SHP77 (cell line): Measurements from ENCODE around the gene AGFG1.
"Not testable (repeated sequence)": the region's sequence is repeated elsewhere in the genome, so short reads cannot be mapped to it uniquely, and the experiment has no call there.

Experiments used
- DNase-seq, 2 experiments: peaks; one replicate each; lab custom pipeline; 2025; lab: John Stamatoyannopoulos, UW

Gene AGFG1

DNA sequence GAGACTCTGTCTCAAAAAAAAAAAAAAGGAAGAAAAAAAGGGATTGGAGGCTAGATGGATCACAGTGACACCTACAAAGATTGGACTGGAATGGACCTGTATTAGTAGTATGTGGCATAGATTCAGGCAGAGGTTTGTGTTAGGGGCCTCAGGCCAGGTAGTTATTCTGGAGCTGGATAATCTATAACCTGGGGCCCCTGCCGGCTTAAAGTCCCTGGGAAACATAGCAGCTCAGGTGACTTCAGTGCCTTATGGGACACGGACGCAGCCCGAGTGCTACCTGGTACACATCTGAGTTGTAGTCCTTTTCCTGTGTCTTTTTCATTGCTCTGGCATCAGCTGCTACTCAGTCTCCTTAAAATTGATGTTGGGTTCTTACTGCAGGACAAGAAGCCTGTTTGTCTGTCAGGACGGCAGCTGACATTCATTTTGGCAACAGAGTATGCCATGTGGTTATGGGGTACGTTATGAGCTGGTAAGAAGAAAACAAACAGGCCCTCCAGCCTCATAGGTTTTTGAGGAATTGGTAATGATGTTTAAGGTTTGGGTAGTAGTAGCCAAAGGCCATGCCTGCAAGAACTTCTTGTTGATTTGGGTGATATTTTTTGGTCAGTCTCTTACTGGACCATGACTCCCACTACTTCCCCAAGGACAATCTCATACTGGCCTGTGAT, 27.8 kb downstream of the AGFG1 start:
- no peak for DNase-seq

DNA sequence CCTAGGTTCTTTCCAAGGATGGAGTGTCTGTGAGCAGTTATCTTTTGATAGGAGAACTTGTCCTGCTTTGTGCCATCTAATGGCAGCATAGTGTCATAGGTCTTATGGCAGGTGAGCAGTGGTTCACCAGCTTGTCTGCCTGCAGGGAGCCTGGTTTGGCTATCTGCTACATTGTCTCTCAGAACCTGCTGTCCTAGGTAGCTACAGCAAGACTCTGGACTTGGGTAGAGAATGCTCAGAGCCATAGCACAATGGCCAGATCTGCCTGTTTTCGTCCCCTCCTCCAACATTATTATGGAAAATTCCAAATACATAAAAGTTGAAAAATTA, 28.3 kb downstream of the AGFG1 start:
- DNase-seq = no peak

DNA sequence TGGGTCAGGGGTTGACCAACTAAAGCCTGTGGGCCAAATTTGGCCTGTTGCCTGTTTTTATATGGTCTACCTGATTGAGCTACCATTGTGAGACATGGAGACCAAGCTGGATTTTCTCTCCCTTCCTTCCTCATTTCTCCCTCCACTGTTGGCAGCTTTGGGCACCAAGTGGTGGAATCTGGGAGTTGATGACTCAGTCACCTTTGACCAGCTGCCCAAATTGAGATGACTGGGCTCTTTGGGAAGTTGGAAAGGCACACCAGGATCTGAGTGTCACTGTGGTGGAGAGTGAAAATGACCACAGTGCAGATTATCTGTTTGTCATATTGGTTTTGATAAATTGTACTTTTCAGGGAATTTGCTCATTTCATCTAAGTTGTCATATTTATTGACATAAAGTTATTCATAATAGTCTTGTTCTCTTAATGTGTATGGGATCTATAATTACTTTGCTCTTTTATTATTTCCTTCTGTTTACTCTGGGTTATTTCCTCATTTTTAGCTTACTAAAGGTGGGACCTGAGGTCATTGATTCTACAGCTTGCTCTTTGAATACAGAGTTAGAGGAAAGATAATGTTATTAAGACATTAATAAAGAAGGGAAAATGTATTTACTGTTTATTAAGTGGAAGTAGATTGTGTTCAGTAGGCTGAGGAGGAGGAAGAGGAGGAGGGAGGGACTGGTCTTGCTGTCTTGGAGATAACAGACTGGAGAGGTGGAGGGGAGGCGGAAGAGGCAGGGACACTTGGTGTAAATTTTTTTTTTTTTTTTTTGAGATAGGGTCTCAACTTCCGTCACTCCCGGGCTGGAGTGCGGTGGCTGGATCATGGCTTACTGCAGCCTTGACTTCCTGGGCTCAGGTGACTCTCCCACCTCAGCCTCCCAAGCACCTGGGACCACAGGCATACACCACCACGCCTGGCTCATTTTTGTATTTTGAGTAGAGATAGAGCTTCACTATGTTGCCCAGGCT, 31.8 kb downstream of the AGFG1 start:
- no peak for DNase-seq

DNA sequence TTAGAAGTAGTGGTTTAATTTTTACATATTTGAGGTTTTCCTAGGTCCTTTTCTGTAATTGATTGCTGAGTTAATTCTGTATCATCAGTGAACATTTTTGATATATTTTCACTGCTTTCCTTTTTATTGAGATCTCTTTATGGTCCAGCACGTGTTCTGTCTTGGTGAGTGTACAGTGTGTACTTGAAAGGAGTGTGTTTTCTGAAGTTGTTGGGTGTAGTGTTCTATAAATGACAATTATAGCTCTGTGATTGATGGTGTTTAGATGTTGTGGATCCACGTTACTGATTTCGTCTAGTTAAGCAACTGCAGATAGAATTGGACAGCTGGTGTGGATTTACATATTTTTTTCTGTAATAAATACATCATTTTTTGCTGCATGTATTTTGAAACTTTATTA, 32.7 kb downstream of the AGFG1 start:
- DNase-seq = no peak

DNA sequence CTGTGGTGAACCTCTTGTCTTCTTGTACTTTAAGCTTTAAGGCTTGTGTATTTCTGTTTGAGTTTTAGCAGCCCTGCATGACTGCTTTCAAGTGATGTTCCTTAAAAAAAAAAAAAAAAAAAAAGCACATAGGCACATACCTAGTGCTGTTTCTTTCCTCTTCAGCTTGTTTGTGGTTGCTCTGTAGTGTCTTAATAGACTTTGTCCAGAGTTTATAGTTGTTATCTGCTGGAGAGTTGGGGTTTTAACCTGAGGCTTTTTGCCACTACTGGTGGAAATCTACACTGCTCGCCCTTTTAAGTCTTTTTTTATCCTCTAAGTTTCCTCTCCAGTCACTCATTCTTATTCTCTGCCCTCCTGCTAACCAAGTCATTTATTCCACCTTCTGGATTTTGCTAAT, 34.5 kb downstream of the AGFG1 start:
- no peak for DNase-seq

DNA sequence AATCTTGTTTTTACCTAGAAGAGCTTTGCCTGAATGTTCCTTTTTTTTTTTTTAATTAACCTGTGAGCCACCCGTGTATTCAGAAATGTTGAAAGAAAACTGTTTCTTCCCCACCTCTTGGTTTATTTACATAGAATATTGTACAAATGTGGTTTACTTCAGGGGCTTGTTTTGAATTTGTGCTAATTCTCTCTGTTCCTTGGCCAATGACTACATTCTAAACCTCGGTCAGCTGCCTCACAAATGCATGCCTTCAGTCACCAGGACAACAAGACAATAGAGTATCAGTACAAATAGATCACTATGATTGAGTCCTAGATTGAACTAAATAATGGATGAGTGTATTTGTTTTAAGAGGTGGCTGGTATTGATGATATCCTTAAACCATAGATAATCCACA, 36.0 kb downstream of the AGFG1 start:
- no peak for DNase-seq

DNA sequence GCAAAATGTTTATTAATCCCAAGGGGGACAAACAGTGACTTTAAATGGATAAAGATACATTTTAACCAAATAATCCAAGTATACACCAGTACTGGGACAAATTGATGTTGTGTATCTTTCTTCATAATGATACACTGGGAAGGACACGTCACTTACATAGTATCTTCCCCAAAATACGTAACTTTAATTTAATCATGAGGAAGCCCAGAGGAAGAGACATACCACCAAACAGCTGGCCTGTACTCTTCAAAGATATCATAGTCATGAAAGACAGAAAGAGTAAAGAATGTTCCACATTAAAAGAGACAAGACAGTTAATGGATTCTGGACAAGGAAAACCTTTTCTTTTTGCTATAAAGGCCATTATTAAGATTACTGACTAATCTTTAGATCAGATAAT, 37.1 kb downstream of the AGFG1 start:
- no peak for DNase-seq

DNA sequence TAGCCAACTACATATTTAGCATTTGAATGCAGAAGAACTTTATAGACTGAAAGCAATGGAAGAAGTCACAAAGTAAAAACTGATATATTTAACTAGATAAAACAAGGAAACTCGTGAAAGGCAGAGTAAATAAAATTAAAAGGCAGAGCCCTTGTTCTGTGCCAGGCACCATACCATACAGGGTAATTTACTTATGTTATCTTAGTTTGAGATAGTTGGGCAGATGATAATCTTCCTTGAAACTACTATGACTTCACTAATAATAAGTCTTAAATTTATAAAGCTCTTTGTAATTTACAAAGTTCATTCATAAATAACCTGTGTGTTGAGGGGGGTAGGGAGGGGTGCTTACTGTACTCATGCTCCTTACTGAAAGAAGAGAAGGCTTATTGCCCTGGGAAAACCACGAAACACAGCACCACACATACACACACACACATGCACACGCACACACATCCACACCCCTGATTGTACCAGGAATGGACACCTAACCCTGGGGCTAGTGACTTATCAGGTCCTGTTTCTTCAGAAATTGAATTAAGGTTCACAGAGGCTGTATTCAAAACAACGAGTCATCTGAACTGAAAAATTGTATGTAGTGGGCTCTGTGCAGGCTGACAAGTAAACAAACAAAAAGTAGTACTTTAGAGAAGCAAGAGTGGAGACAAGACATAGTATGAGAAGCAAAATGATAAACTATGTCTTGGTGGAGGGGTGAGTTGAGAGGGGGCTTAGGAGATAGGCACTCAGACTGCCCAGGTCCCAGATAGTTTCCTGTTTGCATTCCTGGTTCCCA, 38.1 kb downstream of the AGFG1 start:
- DNase-seq = no peak

DNA sequence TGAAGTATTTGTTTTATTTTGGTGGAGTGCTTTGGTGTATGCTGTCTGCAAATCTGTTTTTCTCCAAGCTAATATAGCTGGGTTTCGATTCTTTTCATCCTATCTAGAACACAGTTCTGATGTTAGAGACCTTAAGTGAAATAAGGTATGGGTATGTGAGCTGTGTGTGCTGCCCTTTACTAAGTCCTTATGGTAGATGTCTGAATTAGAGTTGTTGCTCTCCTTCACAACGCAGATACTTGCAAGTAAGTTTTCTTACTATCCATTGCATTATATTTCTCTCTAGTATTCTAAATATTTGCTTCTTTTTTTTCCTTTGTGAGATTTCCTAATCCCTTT, 38.6 kb downstream of the AGFG1 start:
- DNase-seq = no peak

DNA sequence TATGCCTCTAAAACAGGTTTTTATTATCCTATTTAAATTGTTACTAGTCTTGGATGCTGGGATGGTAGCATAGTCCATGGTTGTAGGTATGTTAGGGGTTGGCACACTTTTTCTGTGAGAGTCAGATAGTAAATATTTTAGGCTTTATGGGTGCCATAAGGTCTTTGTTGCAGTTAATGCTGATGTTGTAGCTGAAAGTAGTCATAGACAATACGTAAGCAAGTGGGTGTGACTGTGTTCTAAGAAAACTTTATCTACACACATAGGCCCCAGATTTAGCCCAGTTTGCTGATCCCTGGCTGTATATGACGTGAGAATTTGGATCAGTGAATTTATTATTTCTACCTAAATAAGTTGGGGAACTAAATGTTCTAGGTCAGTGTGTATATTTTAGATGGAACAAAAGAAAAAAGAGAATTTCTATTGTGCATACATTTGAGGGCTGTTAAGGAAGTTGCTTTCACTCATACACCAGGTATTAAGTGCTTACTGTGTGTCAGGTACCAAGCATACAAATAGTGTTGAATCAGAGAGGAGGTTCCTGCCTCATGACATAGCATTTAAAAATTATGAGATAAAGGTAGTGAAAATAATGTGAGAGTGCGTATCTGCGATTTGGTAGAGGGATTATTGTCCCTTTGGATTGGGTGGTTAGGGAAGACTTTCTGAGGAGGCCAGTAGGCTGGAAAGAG, 39.4 kb downstream of the AGFG1 start:
- DNase-seq = no peak

DNA sequence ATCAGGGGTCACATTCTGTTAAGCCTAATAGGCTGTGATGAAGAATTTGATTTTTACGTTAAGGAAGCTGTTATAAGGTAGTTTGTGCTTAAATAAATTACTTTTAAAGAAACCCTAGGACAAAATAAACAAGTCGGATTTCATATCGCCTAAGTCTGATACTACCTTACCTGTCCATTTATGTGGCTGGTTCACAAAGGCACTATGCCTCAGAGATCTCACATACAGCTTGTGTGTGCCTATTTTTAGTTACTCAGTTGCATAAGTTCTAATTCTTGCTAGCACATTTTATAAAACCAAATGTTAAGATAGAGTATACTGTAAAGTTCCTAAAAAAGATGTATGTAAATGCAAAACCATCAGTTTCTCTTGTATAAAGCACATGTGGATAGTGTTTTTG, 40.0 kb downstream of the AGFG1 start:
- DNase-seq = no peak

DNA sequence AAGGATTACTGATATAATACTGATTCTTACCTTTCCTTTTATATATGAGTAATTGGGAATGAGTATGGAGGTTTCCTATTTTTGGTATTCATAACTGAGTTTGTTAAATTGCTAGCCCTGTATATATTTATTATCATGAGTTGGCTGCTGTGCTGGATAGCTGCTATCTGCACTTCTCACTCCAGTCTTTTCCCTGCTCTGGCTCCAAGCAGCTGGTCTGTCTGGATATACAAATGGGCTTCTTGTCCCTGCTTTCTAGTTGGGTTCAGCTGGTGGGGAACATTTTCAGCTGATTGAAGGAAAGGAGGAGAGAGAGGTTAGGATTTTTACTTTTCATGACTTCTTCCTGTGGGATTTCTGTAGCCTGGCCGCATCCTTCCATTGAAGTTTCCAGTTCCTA, 41.2 kb downstream of the AGFG1 start:
- DNase-seq = no peak

DNA sequence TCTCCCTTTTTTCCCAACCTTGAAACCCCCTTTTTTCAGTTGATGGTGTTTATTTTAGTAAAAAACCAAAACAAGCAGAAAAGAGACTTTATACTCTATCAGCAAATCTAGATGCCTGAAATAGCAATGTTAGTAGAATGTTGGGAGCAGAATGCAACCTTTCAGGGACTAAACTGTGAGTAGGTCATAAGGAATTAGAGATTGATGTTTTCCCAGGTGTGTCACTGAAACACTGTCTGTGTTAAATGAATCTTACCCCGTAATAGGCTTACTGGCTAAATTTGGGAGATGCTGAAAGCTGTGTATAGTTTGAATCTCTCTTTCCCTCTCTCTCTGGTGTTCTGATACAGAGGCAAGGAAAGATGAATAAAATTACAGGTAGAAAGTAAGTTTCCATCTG, 43.8 kb downstream of the AGFG1 start:
- no peak for DNase-seq

DNA sequence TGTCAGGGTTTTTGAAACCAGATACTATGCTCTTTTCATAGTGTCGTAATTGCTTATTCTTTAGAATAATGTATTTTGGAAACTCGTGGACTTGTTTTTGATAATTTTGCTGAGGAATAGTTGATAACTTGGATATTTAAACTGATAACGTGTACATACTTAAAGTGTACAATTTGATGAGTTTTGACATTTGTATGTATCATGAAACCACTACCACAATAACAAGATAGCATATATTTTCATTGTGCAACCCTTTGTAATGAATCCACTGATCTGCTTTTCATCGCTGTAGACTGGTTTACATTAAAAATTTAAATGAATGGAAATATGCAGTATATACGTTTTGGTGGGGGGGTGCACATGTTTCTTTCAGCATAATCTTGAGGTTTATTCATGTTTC, 45.8 kb downstream of the AGFG1 start:
- DNase-seq = no peak

DNA sequence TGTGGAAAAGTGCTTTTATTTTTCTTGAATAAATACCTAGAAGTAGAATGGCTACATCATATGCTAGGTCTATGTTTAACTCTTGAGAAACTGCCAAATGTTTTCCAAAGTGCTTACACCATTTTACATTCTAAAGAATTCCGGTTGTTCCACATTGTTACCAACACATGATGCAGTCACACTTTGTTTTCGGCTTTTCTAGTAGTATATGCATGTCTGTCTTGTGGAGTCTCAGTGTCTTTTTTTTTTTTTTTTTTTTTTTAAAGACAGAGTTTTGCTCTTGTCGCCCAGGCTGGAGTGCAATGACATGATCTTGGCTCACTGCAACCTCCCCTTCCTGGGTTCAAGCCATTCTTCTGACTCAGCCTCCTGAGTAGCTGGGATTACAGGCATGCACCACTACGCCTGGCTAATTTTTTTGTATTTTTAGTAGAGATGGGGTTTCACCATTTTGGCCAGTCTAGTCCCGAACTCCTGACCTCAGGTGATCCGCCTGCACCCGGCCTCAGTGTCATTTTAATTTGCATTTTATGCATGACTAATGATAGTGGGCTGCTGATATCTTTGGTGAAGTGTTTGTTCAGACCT, 46.4 kb downstream of the AGFG1 start:
- not testable (repeated sequence) for DNase-seq

DNA sequence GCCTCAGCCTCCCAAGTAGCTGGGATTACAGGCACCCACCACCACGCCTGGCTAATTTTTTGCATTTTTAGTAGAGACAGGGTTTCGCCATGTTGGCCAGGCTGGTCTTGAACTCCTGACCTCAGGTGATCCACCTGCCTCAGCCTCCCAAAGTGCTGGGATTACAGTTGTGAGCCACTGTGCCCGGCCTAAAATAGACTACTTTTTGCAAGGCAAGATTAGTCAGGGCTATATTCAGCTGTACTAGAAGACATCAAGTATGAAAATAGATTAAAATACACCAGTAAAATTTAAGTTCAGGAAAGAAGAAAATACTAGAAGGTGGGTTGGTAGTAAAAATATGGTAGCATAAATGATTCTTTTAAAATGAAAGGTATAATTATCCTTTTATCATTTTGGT, 49.2 kb downstream of the AGFG1 start:
- DNase-seq = not testable (repeated sequence)

DNA sequence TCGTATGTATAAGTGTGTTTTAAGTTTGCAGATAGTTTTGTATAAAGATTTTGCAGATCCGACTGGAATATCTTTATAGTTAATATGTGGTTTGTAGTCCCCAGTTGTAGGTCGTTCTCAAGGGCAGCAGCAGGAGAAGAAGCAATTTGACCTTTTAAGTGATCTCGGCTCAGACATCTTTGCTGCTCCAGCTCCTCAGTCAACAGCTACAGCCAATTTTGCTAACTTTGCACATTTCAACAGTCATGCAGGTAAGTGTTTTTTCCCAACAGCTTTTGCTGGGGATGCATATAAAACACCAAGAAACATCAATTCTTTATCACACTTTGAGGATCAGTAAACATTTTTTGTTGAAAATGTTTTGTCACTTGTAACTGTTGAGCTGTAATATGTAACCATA, 52.7 kb downstream of the AGFG1 start:
- DNase-seq = no peak

DNA sequence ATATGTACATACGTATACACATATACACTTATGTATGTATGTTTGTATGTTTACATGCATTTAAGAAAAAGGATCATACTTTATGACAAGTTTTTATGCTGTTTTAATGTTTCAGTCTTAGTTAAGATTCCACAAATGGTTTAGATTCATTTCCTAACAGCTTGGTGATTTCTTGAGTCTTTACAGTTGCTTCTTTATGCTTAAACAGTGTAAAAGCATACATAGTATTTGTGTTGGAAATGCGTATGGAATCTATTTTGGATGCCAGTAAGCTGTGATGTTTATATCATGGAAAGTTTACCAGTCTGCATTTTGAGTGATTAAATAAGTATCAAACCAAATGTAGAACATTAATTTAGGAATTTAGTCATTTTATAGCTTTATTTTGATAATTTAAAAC, 55.4 kb downstream of the AGFG1 start:
- DNase-seq = no peak

DNA sequence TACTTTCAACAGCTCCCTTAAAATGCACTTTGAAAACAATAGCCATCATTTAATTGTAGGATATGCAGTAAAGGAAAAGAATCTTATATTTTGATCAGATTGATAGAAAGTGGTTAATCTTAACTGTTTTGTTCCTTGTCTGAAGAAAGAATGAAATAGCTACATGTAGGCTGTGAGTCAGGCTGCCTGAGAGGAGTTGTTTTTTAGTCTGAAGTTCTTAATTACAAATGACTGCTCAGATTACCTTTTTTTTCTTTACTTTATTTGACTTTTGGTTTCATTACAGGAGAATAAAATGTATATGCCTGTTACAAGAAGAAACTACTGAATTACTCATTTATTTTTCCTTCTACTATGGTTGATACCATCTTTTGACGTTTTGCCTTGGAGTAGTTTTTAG, 56.8 kb downstream of the AGFG1 start:
- no peak for DNase-seq

DNA sequence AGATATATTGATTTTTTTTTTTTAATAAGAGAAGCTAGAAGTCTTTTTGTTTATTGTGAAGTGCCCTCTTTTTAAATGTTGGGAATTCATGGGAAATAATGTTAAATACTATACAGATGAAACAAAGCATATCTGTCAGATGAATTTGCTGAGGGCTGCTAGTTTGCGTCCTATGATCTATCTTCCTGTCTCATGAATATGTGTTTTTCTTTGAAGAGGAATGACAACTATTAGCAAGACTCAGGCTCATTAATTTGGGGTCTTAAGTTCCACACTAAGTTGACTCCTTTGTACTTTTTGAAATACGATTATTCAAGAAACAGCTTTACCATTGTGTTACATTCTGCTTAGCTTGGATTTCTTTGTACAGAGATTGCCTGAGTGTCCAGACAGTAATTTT, 57.9 kb downstream of the AGFG1 start:
- no peak for DNase-seq

DNA sequence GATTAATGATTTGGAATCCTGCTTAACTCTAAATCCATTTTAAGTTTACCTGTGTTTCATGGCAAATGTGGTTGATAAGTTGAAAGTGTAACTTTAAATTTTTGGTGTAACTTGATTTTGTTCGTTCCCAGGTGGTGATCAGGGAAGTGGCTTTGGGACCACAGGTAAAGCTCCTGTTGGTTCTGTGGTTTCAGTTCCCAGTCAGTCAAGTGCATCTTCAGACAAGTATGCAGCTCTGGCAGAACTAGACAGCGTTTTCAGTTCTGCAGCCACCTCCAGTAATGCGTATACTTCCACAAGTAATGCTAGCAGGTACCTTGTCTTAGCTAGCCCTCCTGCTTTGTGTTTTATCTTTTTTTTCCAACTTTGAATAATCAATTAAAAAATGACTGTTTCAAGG, 62.8 kb downstream of the AGFG1 start:
- no peak for DNase-seq

DNA sequence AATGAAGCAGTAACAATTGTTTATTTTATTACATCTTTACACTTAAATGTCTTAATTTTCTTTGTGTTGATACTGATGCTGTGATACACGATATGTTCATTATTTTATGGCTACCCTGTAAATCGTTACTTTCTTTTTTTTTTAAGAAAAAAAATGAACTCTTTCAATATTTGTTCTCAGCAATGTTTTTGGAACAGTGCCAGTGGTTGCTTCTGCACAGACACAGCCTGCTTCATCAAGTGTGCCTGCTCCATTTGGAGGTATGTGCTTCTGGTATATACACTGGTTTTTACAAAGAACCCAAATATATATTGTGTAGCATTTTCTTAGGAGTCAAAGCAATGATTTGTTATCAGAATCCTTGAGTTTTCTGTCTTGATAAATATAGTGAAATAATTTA, 64.5 kb downstream of the AGFG1 start:
- peak; percentile 13 to 33 for DNase-seq
